GM19025 (cell line): ENCODE results near the gene RBM12.
"Not testable (repeated sequence)": the region's sequence is repeated elsewhere in the genome, so short reads cannot be mapped to it uniquely, and the experiment has no call there.

Experiments
- ATAC-seq: cut with Tn5 transposase; IDR thresholded peaks from one replicate; pipeline ENCODE4 v1.9.1; 2021; ENCODE audit warnings: mild to moderate bottlenecking, low read depth, moderate library complexity; ENCODE audit not compliant: unreplicated experiment

The RBM12 gene

GRCh38 chr20:35699127-35699956 lies 34.6 kb upstream of the RBM12 start, which contains the start of the genes NFS1 and ROMO1:
NFS1 (minus strand) TSS chr20:35699352; CDS start chr20:35699288, 64 bp downstream.
ROMO1 (plus strand) TSS chr20:35699405; CDS start chr20:35699633, 228 bp downstream.
- ATAC-seq: peak; percentile 89

DNA sequence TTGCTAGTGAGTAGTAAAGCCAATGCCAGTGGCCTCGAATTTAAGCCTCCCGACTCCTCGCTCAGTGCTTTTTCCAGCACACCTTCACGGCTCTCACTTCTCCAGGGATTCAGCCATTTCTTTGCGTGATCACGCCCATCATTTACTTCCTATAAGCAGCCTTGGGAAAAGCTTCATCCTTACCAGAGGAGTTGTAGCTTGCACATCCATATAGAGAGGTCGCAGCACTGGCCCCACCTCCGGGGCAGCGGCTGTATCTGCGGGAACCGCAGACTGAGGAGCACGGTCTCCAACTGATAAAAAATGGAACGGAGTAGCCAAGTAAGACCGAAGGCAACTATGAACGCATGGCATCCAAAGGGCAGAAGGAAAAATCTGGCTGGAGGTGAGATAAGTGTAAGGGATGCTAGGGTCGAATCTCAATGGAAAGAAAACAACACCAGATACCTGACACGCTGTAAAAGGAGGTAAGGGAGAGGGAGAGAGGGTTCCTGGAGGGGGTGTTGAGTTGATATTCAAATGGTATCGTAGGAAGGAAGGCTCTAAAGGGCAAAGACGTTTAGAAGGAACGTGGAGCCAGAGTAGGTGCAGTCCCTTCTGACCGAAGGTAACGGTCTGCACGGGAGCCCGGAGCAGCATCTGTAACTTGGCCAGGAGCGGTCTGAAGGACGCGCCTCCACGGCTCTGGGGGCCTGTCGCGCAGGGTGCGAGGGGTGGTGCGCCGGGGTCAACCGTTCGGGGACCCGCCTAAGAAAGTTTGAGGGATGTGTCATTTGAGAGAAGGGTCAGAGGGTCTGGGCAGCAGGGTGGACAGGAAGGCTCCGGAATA lies 33.8 kb upstream of the RBM12 start:
- peak; percentile 20 for ATAC-seq

GRCh38 chr20:35697696-35698297 lies 33.1 kb upstream of the RBM12 start:
- no peak for ATAC-seq

DNA sequence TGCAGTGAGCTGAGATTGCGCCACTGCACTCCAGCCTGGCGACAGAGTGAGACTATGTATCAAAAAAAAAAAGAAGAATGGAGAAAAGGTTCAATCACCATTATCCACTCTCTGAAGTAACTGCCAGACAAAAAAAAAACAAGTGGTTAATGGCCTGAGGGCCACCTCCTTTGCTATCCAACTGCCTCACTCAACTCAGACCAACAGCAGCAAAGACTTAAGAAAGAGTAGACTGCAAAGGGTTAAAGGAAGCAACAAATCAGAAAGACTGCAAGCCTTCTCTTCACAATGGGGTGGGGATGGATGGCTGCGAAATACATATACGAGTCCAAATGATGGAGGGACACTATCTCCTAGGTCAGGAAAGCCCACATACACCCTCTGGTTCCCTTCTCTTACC lies 31.3 kb upstream of the RBM12 start:
- ATAC-seq: no peak

DNA sequence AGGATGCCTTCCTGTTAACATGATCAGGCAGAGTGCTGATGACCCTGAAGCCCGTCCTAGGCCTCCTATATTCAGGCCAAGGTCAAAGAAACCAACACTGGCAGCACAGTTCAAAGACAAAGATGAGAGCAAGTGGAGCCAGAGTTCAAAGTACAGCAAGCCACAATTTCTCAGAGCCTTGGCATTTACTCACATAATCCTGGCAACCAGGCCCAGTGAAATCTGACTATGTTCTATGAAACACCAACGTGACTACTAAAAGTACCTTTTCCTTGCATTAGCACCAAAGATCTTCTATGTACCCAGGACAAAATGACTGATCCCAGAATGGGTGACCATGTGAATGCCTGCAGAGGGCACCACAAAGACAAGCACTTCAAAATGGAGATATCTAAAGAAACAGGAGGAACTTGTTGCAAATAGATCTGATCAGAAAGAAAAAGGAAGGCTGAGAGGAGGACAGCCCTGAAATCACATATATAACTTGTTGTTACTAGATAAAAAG lies 30.6 kb upstream of the RBM12 start:
- ATAC-seq: no peak

GRCh38 chr20:35690265-35690664 lies 25.6 kb upstream of the RBM12 start:
- ATAC-seq: no peak

GRCh38 chr20:35686872-35687271 lies 22.2 kb upstream of the RBM12 start:
- ATAC-seq: not testable (repeated sequence)

DNA sequence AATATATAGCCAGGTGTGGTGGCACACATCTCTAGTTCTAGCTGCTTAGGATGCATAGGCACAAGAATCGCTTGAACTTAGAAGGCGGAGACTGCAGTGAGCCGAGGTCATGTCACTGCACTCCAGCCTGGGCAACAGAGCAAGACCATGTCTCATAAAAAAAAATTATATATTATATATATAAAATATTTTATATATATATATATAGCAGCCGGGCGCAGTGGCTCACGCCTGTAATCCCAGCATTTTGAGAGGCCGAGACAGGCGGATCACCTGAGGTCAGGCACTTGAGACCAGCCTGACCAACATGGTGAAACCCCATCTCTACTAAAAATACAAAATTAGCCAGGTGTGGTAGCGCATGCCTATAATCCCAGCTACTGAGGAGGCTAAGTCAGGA lies 20.7 kb upstream of the RBM12 start:
- not testable (repeated sequence) for ATAC-seq

DNA sequence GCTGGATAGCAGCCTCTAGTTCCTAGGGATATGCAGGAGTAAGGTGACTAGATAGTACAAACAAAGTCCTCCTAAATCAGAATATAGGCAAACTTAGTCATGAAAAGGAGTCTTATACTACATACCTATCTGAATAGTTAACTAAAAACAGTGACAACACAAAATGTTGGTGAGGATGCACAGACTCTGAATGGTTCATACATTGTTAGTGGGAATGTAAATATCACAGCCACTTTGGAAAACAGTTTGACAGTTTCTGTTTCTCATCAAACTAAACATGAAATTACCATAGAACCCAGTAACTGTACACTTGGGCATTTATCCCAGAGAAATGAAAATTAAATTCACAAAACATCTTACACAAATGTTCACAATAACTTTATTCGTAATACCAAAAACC lies 17.3 kb upstream of the RBM12 start:
- ATAC-seq: no peak

DNA sequence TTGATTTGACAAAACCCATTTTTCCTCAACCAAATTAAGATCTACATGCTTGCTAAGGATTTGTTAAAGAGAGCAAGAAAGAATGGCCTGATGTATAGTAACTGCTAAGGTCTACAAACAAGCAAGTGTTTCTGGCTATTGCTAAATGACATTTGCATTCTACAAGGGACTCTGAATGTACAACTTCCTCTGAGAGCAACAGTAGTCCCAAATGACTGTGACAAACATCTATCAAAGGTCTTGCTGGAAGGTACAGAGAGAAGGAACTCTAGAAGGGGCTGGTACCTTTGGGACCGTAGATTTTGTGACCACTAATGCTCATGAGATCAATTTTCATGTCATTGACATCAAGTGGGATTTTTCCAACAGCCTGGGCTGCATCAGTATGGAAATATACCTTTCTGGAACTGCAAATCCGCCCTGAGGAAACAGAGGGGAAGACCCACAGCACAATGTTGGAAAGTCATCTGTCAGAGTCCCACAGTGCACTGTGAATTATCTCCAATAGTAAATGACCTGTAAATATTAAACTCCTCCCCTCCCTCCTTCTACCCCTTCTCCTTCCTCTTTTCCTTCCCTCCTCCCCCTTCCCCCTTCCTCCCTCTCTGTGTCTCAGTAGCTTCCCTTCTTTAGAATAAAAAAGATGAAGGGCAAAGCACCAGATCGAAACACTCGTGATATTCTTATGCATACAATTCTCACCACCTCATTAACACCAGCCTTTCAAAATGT lies 15.9 kb upstream of the RBM12 start:
- ATAC-seq: no peak

DNA sequence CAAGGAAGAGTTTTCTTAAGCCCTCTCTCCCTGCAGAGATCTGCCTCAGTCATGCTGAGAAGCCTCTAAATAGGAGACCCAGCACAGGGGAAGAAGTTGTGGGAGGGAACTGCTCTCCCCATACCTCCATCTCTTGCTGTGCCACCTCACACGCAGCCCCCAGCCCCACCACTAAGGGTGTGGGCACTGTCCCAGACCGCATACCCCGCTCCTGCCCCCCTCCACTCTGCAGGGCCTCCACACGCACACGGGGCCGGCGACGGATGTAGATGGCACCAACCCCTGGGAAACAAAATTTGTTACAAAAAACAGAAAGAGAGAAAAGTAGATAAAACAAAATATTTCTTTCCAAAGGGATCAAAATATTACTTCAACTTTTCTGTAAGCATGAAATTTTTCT lies 10.2 kb upstream of the RBM12 start:
- no peak for ATAC-seq

DNA sequence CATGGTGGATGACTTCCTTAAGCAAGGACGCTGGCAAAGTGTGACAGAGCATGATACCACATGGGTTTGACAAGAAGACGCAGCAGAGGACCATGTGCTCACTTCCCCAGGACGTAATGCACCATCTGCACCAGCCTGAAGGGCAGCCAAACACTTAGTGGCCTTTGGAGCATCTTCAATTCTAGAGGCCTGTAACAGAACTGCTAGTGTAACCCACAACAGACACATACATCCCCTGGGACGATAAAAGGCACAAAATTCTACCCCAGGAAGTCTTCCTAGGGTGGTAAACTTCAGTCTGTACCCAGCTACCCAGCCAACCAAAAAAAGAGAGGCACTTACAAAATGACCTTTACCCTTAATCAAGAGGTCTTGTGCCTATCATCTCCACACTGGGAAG lies 9.2 kb upstream of the RBM12 start:
- no peak for ATAC-seq

DNA sequence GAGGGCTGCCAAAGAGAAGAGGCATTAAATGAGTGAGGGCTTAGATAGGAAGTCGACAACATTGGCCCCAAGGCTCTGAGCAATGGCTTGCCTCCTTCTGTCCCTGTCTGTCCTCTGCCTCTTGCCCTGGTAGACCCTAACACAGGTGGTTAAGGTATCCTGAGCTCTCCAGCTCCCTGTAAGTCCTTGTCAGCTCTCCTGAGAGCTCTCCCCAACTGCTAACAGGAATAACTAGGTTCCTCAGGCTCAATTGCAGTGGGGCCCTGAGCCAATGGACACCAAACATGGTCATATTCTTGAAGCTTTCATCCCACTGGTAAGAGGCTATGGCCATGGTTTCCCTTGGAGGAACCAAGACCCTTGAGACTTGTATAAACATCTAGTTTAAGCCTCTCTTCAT lies 5.0 kb upstream of the RBM12 start:
- ATAC-seq: no peak

- no peak for ATAC-seq
Observed at GRCh38 chr20:35669221-35669620, 4.5 kb upstream of the RBM12 start.

- no peak for ATAC-seq
Observed at GRCh38 chr20:35665949-35666288, 1.2 kb upstream of the RBM12 start.

GRCh38 chr20:35663516-35664465 lies 909 bp downstream of the RBM12 start:
- ATAC-seq: no peak

DNA sequence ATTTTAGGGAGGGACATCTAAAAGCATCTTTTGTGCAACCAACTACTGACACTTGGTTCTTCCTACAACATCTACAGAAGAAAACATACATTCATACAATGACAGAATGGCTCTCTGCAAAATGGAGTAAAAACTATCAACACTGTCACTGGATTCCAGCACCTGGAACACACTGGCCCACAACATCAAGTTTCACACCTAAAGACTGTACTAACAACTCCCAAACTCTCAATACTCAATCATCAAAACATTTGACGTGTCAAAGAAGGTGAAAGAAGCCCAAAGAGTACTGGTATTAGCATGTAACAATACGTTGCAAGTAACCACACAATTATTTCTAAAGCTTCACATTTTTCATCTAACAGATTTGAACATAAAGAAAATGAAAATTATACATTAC lies 2.1 kb downstream of the RBM12 start:
- ATAC-seq: no peak

- no peak for ATAC-seq
Observed at GRCh38 chr20:35661908-35662307, 2.8 kb downstream of the RBM12 start.

DNA sequence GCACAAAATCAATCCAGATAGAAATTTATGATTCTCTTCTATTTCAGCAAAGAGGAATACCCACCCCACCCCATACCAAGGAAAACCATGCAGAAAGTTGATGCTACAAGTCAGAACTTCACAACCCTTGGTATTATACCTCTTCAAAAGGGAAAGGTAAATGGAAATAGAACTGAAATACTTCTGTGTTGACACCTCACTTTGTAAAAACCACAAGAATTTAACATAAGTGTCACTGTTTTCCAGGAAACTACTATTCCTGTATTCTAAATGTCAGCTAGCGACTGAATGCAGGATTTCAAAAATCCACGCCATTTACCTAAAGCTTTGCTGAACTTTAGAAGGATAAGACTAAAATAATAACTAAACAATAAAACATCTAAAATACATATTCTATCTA lies 3.6 kb downstream of the RBM12 start:
- ATAC-seq: no peak
